AG04450 (cell line): ENCODE data around the gene OR13C8. TPM values are rescaled to one million over a fixed set of nuclear protein-coding genes. Genes with fewer than 3 reads are reported as not detected.

Experiments
- CTCF ChIA-PET: fragments of 300-600, 350-600 bp; formaldehyde crosslinking; extraction: SDS; loops from one replicate; lab custom pipeline; 2022; ENCODE audit warnings: antibody characterized with exemption, inconsistent platforms; lab: Charles Lee
- POLR2A ChIA-PET: fragments of 350-600 bp; formaldehyde crosslinking; extraction: SDS; loops from one replicate; lab custom pipeline; 2021; ENCODE audit warnings: antibody characterized with exemption, inconsistent platforms; lab: Yijun Ruan, JAX
- DNase-seq: peaks from one replicate; pipeline ENCODE4 v3.0.0-alpha.2; 2011; ENCODE audit warnings: low read depth, low spot score
- H3K27ac ChIP-seq: one replicate; pipeline ENCODE4 v1.5.1; 2012; ENCODE audit warnings: low read depth, low read length, control low read depth
- H3K27me3 ChIP-seq: one replicate; pipeline ENCODE4 v1.6.0; 2012; ENCODE audit warnings: low read length; ENCODE audit not compliant: control insufficient read depth, insufficient read depth
- H3K4me3 ChIP-seq: 2 replicates; pipeline ENCODE4 v1.5.1; 2011; ENCODE audit warnings: mild to moderate bottlenecking, low read depth, low read length, control low read depth
- H3K9me3 ChIP-seq: 2 replicates; pipeline ENCODE4 v1.5.1; 2012; ENCODE audit warnings: low read length; ENCODE audit not compliant: control insufficient read depth, insufficient read depth
- polyA plus RNA-seq: library from polyadenylated mRNA; depleted of rRNA; stranded (reverse); fragments of >200 nt; gene quantifications from 2 replicates; pipeline ENCODE4 v1.2.3, GENCODE V29; 2011
- TF ChIP-seq, protein P1 (sequence below): IDR thresholded peaks from 2 replicates; pipeline ENCODE4 v1.5.1; 2011; ENCODE audit warnings: low read depth, low read length, control low read depth, inconsistent platforms

OR13C8 gene
- polyA plus RNA-seq, 1 experiment: not detected

DNA sequence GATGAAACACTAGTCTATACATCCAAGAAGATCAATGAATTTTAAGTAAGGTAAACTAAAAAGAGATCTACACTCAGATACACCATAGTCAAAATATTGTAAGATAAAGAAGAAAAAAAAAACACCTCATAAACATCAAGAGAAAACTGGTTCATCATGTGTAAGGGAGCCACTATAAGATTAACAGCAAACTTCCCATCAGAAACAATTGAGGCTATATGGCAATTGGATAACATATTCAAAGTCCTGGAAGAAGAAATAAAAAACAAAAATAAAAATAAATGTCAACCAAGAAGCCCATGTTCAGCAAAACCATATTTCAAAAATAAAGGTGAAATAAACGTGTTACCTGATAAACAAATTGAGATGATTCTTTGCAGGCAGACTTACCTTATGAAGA, 3.6 kb downstream of the OR13C8 start:
- Histone ChIP-seq H3K27ac (no peak overlapping the region), H3K9me3 (no peaks in the 10 kb centered on the region; the same call in 1 of the 2 replicates), H3K4me3 (no peak overlapping the region), H3K27me3 (no peaks in the 10 kb centered on the region)
- no peak for DNase-seq
- POLR2A ChIA-PET: no interaction called here
- CTCF ChIA-PET: no interaction called here
- TF ChIP-seq, protein P1, sequence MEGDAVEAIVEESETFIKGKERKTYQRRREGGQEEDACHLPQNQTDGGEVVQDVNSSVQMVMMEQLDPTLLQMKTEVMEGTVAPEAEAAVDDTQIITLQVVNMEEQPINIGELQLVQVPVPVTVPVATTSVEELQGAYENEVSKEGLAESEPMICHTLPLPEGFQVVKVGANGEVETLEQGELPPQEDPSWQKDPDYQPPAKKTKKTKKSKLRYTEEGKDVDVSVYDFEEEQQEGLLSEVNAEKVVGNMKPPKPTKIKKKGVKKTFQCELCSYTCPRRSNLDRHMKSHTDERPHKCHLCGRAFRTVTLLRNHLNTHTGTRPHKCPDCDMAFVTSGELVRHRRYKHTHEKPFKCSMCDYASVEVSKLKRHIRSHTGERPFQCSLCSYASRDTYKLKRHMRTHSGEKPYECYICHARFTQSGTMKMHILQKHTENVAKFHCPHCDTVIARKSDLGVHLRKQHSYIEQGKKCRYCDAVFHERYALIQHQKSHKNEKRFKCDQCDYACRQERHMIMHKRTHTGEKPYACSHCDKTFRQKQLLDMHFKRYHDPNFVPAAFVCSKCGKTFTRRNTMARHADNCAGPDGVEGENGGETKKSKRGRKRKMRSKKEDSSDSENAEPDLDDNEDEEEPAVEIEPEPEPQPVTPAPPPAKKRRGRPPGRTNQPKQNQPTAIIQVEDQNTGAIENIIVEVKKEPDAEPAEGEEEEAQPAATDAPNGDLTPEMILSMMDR: no peak

DNA sequence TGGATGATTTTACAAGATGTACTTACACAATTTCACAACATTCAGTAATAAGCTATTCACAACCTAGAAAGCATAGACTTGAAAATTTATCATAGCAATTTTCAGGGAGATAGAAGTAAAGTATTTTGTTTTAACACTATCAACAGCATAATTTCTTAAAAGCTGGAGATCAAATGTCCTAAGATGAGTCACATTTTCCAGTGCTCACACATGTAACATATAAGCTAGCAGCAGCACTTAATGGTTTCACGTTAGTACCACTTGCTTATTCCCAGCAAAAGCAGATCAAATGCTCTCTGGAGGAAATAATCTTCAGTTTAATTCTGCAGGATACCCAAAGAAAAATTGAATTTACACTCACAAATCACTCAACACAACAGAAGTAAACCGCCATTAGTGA, 6.5 kb downstream of the OR13C8 start:
- Histone ChIP-seq H3K4me3 (no peak overlapping the region), H3K9me3 (no peaks in the 10 kb centered on the region), H3K27me3 (no peaks in the 10 kb centered on the region), H3K27ac (no peak overlapping the region)
- ChIA-PET CTCF (no interaction called here), POLR2A (no interaction called here)
- DNase-seq: no peak
- TF ChIP-seq, protein P1: no peak

DNA sequence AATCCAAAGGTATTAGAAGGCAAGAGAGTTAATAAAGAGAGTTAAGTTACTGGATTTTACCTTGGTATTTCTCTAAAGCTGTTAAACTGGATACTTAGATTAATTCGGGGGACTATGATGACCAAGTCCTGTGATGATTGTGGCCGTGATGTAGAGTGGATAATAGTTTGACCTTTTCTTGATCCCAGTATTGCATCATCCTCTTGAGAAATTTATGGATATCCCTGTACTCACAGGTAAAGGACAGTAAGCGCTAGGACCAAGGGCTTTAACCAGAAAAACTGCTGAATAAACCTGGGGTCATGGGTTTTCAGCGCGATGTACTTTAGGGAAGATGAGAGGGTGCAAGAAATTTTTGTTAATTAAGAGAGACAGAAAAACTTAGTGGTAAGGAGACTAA, 8.3 kb downstream of the OR13C8 start:
- no peaks in the 10 kb centered on the region for H3K9me3 ChIP-seq
- CTCF ChIA-PET: no interaction called here
- POLR2A ChIA-PET: no interaction called here
- no peaks in the 10 kb centered on the region for H3K27me3 ChIP-seq
- DNase-seq: no peak
- TF ChIP-seq, protein P1: no peak
- H3K27ac ChIP-seq: no peak overlapping the region
- H3K4me3 ChIP-seq: no peak overlapping the region

DNA sequence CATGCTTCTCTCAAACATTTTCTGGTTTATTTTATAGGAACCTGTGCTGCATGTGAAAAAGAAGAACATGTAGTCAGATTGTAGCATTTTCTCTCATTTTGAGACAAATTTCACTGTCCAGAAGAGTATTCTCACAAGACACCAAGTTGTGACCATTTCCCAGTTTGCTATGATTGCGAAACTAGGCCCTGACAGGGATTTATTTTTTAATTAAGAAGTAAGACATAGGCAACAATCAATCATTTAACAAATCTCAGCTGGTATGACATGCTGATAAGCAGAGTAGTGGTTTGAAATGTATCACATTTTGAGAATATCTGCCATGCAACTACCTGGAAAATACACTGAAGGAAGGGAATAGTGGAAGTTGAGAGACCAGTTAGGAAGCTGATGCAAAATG, 11.6 kb downstream of the OR13C8 start:
- ChIA-PET POLR2A (no interaction called here), CTCF (no interaction called here)
- H3K27ac ChIP-seq: no peak overlapping the region
- no peaks in the 10 kb centered on the region for H3K9me3 ChIP-seq
- H3K4me3 ChIP-seq: no peak overlapping the region
- no peak for DNase-seq
- no peaks in the 10 kb centered on the region for H3K27me3 ChIP-seq
- TF ChIP-seq, protein P1: no peak

DNA sequence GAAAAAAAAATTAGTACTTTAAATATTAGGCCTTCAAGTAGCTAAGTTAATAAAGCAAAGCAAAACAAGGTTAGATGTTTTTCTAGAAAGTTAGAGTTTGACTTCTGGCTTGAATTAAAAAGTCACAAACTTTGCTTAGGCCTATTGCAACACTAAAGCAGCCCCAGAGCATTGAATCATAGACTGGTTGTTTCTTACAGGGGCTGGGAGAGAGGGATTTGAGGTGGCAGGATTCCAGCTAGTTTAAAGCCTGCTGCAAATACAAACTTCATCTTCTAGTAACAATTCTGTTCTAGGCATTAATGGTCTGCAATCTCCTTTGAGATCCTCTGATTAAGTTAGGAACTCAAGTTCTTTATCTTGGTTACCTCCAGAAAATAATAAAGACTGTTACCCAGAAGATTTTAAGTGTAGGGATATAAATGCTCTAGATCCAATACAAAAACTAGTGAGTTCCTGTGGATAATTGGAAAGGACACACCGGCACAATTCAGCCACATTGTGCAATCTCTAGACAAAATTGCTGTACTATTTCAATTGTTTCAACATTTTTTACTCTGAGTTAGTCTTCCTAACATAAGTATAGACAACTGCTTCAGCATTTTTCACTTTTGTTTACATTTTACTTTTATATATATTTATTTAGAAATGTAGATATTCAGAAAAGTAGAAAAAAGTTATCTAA, 17.7 kb downstream of the OR13C8 start:
- Histone ChIP-seq H3K27me3 (no peaks in the 10 kb centered on the region), H3K27ac (no peak overlapping the region), H3K4me3 (no peak overlapping the region), H3K9me3 (no peaks in the 10 kb centered on the region)
- TF ChIP-seq, protein P1: no peak
- CTCF ChIA-PET: no interaction called here
- POLR2A ChIA-PET: no interaction called here
- DNase-seq: no peak
